ENCODE results near the gene IL6ST.
"Not testable (repeated sequence)": the region's sequence is repeated elsewhere in the genome, so short reads cannot be mapped to it uniquely, and the experiment has no call there.

DNA sequence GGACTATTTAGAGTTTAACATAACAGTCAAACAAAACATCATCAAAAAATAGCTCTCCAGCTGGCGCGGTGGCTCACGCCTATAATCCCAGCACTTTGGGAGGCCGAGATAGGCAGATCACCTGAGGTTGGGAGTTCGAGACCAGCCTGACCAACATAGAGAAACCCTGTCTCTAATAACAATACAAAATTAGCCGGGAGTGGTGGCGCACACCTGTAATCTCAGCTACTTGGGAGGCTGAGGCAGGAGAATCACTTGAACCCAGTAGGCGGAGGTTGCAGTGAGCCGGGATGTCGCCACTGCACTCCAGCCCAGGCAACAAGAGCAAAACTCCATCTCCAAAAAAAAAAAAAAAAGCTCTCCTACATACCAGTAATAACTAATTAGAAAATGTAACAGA is 6.3 kb downstream of the IL6ST start:
- not testable (repeated sequence) for TF ChIP-seq POLR2A (IDR thresholded peaks at IDR 0.05)
- TF ChIP-seq, protein P1, sequence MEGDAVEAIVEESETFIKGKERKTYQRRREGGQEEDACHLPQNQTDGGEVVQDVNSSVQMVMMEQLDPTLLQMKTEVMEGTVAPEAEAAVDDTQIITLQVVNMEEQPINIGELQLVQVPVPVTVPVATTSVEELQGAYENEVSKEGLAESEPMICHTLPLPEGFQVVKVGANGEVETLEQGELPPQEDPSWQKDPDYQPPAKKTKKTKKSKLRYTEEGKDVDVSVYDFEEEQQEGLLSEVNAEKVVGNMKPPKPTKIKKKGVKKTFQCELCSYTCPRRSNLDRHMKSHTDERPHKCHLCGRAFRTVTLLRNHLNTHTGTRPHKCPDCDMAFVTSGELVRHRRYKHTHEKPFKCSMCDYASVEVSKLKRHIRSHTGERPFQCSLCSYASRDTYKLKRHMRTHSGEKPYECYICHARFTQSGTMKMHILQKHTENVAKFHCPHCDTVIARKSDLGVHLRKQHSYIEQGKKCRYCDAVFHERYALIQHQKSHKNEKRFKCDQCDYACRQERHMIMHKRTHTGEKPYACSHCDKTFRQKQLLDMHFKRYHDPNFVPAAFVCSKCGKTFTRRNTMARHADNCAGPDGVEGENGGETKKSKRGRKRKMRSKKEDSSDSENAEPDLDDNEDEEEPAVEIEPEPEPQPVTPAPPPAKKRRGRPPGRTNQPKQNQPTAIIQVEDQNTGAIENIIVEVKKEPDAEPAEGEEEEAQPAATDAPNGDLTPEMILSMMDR (IDR thresholded peaks at IDR 0.05), result not testable (repeated sequence)
